ENCODE measurements around the gene C1RL.
"Not testable (repeated sequence)": the region's sequence is repeated elsewhere in the genome, so short reads cannot be mapped to it uniquely, and the experiment has no call there.

C1RL gene

DNA sequence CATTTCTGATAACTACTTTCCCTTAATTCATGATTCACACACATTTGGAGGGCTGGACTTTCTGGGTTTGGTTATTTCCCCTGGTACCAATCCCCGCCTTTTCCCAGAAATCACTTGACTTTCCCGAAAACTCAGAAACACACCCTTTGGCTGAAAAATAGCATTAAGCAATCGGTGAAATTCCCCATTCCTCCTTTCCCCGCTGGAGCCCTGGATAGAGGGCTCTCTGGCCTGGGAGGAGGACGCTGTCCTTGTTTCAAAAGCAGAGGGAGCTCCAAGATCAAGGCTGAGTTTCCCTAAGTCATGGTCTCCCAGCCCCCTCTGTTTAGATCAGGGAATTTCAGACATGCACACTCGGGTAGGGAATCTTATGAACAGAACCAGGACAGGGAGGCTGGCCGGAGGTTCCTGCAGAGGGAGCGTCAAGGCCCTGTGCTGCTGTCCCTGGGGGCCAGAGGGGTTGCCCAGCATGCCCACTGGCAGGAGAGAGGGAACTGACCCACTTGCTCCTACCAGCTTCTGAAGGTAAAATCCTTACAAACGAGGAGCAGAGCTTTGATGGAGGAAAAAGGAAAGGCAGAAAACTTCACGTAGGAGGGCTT is 48.6 kb downstream of the C1RL start, which contains the start of gene C1S:
C1S (plus strand) TSS at position 366 of the 602 bp plus-strand sequence. CDS start 1,195 bp downstream, outside the sequence.
- Histone ChIP-seq H3K27me3 (ENCODE audit: control insufficient read depth, insufficient read depth, low read length) (no peaks in the 10 kb centered on the region), H3K27ac (ENCODE audit: low read depth, low read length) (peak within 1 kb of the TSS; percentile 78), H3K36me3 (ENCODE audit: control insufficient read depth, insufficient read depth, low read length) (no peaks in the 10 kb centered on the region), H3K4me1 (ENCODE audit: control insufficient read depth, insufficient read depth, low read length) (peaks cover 9% of the 10 kb centered on the region), H3K4me3 (ENCODE audit: low read length) (peak within 1 kb of the TSS; percentile 54), H3K9ac (ENCODE audit: low read length) (peak within 1 kb of the TSS; percentile 7)

GRCh38 chr12:7059780-7060179 is 49.2 kb downstream of the C1RL start:
- H3K27ac ChIP-seq (ENCODE audit: low read depth, low read length) = peak overlapping the region; percentile 78
- peaks cover 9% of the 10 kb centered on the region for H3K4me1 ChIP-seq (ENCODE audit: control insufficient read depth, insufficient read depth, low read length)
- no peaks in the 10 kb centered on the region for H3K27me3 ChIP-seq (ENCODE audit: control insufficient read depth, insufficient read depth, low read length)
- no peak overlapping the region for H3K9ac ChIP-seq (ENCODE audit: low read length)
- H3K4me3 ChIP-seq (ENCODE audit: low read length) = no peak overlapping the region
- H3K36me3 ChIP-seq (ENCODE audit: control insufficient read depth, insufficient read depth, low read length) = no peaks in the 10 kb centered on the region

DNA sequence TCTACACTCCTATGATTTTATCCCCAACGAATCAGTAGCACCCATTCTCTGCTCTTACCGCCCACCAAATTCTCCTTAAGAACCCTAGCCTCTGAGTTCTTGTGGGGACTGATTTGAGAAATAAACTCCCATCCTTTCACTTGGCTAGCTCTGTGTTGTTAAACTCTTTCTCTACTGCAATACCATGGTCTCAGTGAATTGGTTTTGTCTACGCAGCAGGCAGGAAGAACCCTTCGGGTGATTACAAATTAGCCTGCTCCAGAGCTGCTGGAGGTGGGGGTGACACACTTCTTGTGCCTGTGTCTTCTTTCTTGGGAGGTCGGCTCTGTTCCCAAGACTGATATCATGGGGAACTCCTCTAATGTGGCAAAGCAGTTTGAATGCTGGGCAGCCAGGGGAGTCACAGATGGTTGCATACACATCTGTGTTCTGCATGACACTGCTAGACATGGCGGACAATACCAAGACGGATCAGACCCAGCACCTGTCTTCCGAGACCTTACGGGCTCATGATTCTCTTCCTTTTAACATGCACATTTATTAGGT is 50.1 kb downstream of the C1RL start:
- no peak overlapping the region for H3K4me3 ChIP-seq (ENCODE audit: low read length)
- no peaks in the 10 kb centered on the region for H3K27me3 ChIP-seq (ENCODE audit: control insufficient read depth, insufficient read depth, low read length)
- H3K36me3 ChIP-seq (ENCODE audit: control insufficient read depth, insufficient read depth, low read length) = no peaks in the 10 kb centered on the region
- H3K9ac ChIP-seq (ENCODE audit: low read length) = no peak overlapping the region
- no peak overlapping the region for H3K27ac ChIP-seq (ENCODE audit: low read depth, low read length)
- H3K4me1 ChIP-seq (ENCODE audit: control insufficient read depth, insufficient read depth, low read length) = peaks cover 9% of the 10 kb centered on the region

GRCh38 chr12:7058163-7058845 is 50.7 kb downstream of the C1RL start:
- no peaks in the 10 kb centered on the region for H3K36me3 ChIP-seq (ENCODE audit: control insufficient read depth, insufficient read depth, low read length)

GRCh38 chr12:7055736-7056135 is 53.3 kb downstream of the C1RL start:
- H3K4me1 ChIP-seq (ENCODE audit: control insufficient read depth, insufficient read depth, low read length); H3K27me3 ChIP-seq (ENCODE audit: control insufficient read depth, insufficient read depth, low read length); H3K27ac ChIP-seq (ENCODE audit: low read depth, low read length); H3K9ac ChIP-seq (ENCODE audit: low read length); H3K4me3 ChIP-seq (ENCODE audit: low read length); H3K36me3 ChIP-seq (ENCODE audit: control insufficient read depth, insufficient read depth, low read length): not testable (repeated sequence)

More at GRCh38 chr12:7058163-7058845, 50.7 kb downstream of the C1RL start:
- Histone ChIP-seq H3K4me3 (ENCODE audit: low read length) (no peak overlapping the region), H3K27me3 (ENCODE audit: control insufficient read depth, insufficient read depth, low read length) (no peaks in the 10 kb centered on the region), H3K27ac (ENCODE audit: low read depth, low read length) (no peak overlapping the region), H3K9ac (ENCODE audit: low read length) (no peak overlapping the region), H3K4me1 (ENCODE audit: control insufficient read depth, insufficient read depth, low read length) (peaks cover 9% of the 10 kb centered on the region)

DNA sequence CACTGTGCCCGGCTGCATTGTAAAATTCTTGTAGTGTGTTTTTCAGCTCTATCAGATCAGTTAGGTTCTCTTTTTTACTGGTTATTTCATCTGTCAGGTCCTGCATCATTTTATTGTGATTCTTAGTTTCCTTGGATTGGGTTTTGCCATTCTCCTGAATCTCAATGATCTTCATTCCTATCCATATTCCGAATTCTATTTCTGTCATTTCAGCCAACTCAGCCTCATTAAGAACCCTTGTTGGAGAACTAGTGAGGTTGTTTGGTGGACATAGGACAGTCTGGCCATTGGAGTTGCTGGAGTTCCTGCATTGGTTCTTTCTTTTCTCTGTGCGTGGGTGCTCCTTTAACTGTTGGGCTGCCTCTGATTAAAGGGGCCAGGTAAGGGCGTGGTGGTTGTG is 54.1 kb downstream of the C1RL start:
- Histone ChIP-seq H3K4me1 (ENCODE audit: control insufficient read depth, insufficient read depth, low read length) (peaks cover 4% of the 10 kb centered on the region), H3K9ac (ENCODE audit: low read length) (no peak overlapping the region), H3K36me3 (ENCODE audit: control insufficient read depth, insufficient read depth, low read length) (no peaks in the 10 kb centered on the region)

GRCh38 chr12:7049973-7050372 is 59.0 kb downstream of the C1RL start:
- H3K27me3 ChIP-seq (ENCODE audit: control insufficient read depth, insufficient read depth, low read length); H3K4me3 ChIP-seq (ENCODE audit: low read length): not testable (repeated sequence)

More for the DNA sequence above, 54.1 kb downstream of the C1RL start:
- no peak overlapping the region for H3K27ac ChIP-seq (ENCODE audit: low read depth, low read length)
- no peak overlapping the region for H3K4me3 ChIP-seq (ENCODE audit: low read length)
- H3K27me3 ChIP-seq (ENCODE audit: control insufficient read depth, insufficient read depth, low read length) = no peaks in the 10 kb centered on the region

GRCh38 chr12:7049445-7049951 is 59.5 kb downstream of the C1RL start:
- H3K4me3 ChIP-seq (ENCODE audit: low read length); H3K27me3 ChIP-seq (ENCODE audit: control insufficient read depth, insufficient read depth, low read length); H3K9ac ChIP-seq (ENCODE audit: low read length); H3K4me1 ChIP-seq (ENCODE audit: control insufficient read depth, insufficient read depth, low read length); H3K27ac ChIP-seq (ENCODE audit: low read depth, low read length); H3K36me3 ChIP-seq (ENCODE audit: control insufficient read depth, insufficient read depth, low read length): not testable (repeated sequence)

More at GRCh38 chr12:7049973-7050372, 59.0 kb downstream of the C1RL start:
- H3K36me3 ChIP-seq (ENCODE audit: control insufficient read depth, insufficient read depth, low read length); H3K9ac ChIP-seq (ENCODE audit: low read length); H3K4me1 ChIP-seq (ENCODE audit: control insufficient read depth, insufficient read depth, low read length); H3K27ac ChIP-seq (ENCODE audit: low read depth, low read length): not testable (repeated sequence)

DNA sequence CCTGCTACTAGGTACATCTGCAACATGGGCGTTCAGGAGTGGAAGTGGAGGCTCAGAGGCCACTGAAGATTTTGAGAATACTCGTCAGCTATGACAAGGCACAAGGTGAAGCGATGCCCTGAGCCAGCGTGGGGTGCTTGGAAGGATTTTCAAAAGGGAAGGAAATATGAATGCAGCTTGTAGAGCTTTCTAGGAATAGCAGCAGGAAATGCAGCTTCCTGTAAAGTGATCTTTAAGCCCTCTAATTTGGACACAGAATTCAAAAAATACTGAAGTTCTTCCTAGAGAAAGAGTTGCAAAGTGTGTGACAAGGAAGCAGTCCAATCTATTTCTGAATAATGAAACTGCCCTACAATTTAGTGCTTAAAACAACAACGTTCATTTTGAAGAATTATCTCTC is 61.7 kb downstream of the C1RL start:
- Histone ChIP-seq H3K4me1 (ENCODE audit: control insufficient read depth, insufficient read depth, low read length) (no peaks in the 10 kb centered on the region), H3K4me3 (ENCODE audit: low read length) (no peak overlapping the region), H3K9ac (ENCODE audit: low read length) (no peak overlapping the region), H3K36me3 (ENCODE audit: control insufficient read depth, insufficient read depth, low read length) (no peaks in the 10 kb centered on the region), H3K27me3 (ENCODE audit: control insufficient read depth, insufficient read depth, low read length) (no peaks in the 10 kb centered on the region), H3K27ac (ENCODE audit: low read depth, low read length) (no peak overlapping the region)

- Histone ChIP-seq H3K9ac (ENCODE audit: low read length) (no peak overlapping the region), H3K36me3 (ENCODE audit: control insufficient read depth, insufficient read depth, low read length) (no peaks in the 10 kb centered on the region)
Observed at GRCh38 chr12:7046383-7047105, 62.5 kb downstream of the C1RL start.

DNA sequence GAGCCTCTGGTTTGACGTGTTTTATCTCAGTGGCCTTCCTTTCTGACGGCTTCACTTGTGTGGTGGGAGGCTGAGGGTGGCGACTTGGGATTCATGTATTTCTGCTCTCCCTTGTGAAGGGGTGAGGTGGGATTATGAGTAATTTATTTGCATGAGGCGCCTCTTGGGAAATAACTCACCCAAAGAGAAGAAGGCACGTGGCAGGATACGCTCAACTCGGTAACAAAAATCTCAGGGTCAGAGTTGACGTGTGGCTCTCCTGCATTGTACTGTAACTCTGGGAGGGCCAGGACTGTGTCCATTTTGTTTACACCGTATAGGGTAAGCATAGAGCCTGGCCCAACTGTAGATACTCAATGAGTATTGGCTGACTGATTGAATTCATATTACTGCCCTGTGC is 63.1 kb downstream of the C1RL start:
- no peak overlapping the region for H3K27ac ChIP-seq (ENCODE audit: low read depth, low read length)
- no peaks in the 10 kb centered on the region for H3K4me1 ChIP-seq (ENCODE audit: control insufficient read depth, insufficient read depth, low read length)
- H3K4me3 ChIP-seq (ENCODE audit: low read length) = no peak overlapping the region
- no peaks in the 10 kb centered on the region for H3K36me3 ChIP-seq (ENCODE audit: control insufficient read depth, insufficient read depth, low read length)
- H3K27me3 ChIP-seq (ENCODE audit: control insufficient read depth, insufficient read depth, low read length) = no peaks in the 10 kb centered on the region
- H3K9ac ChIP-seq (ENCODE audit: low read length) = no peak overlapping the region

More at GRCh38 chr12:7046383-7047105, 62.5 kb downstream of the C1RL start:
- Histone ChIP-seq H3K4me1 (ENCODE audit: control insufficient read depth, insufficient read depth, low read length) (no peaks in the 10 kb centered on the region), H3K27ac (ENCODE audit: low read depth, low read length) (no peak overlapping the region), H3K27me3 (ENCODE audit: control insufficient read depth, insufficient read depth, low read length) (no peaks in the 10 kb centered on the region), H3K4me3 (ENCODE audit: low read length) (no peak overlapping the region)
